ENCODE measurements around the gene ZBTB9. TPM values are rescaled to one million over a fixed set of nuclear protein-coding genes. Genes with fewer than 3 reads are reported as not detected.

Gene ZBTB9
- total RNA-seq = 4.1 TPM
- long read RNA-seq, transcript ZBTB9-201 (2 exons, 2,716 nt) = major isoform, 8 of 8 reads
- long read RNA-seq, partial matches to known transcripts = 0 of 8 reads
- long read RNA-seq, other reads (novel, unspliced or antisense) = 0 of 8 reads

GRCh38 chr6:33454009-33454946 lies at the start of gene ZBTB9:
Gene ZBTB9, plus strand, starts transcription at chr6:33454576. Its CDS starts 525 bp downstream, at chr6:33455101.
- intact Hi-C loops (cut with DNase I) = loop anchor here (1.0 to 2.0 kb wide), 2 partner anchors 44 to 117 kb away; no protein-coding TSS in a partner anchor

GRCh38 chr6:33404884-33405283 lies 49.5 kb upstream of the ZBTB9 start:
- intact Hi-C loops (cut with DNase I) = no loop called here
- ATAC-seq (no peak), DNase-seq (ENCODE audit: missing footprints) (no peak)

More at GRCh38 chr6:33454009-33454946, at the start of gene ZBTB9:
- ATAC-seq = peak; percentile 99
- DNase-seq (ENCODE audit: missing footprints) = peak; percentile 98

GRCh38 chr6:33405386-33405940 lies 48.9 kb upstream of the ZBTB9 start:
- DNase-seq (ENCODE audit: missing footprints) = no peak
- intact Hi-C loops (cut with DNase I) = no loop called here
- no peak for ATAC-seq

GRCh38 chr6:33406126-33406525 lies 48.2 kb upstream of the ZBTB9 start:
- ATAC-seq = no peak
- intact Hi-C loops (cut with DNase I) = no loop called here
- DNase-seq (ENCODE audit: missing footprints) = no peak

- ATAC-seq (no peak), DNase-seq (ENCODE audit: missing footprints) (no peak)
- intact Hi-C loops (cut with DNase I) = no loop called here
Measured at GRCh38 chr6:33407132-33407718, 47.2 kb upstream of the ZBTB9 start.

- peak; percentile 99 for DNase-seq (ENCODE audit: missing footprints)
- peak; percentile 92 for ATAC-seq
- intact Hi-C loops (cut with DNase I) = loop anchor here (1.0 to 10.0 kb wide), 5 partner anchors 19 to 285 kb away; partner anchors contain the start of genes KIFC1, PFDN6, WDR46 and ZBTB22
Measured at GRCh38 chr6:33410050-33410710, 44.2 kb upstream of the ZBTB9 start.

- intact Hi-C loops (cut with DNase I) = loop anchor here (1.0 to 10.0 kb wide), 5 partner anchors 20 to 284 kb away; partner anchors contain the start of genes KIFC1, PFDN6, WDR46 and ZBTB22
- ATAC-seq (peak; percentile 73), DNase-seq (ENCODE audit: missing footprints) (peak; percentile 81)
Measured at GRCh38 chr6:33410711-33411631, 43.4 kb upstream of the ZBTB9 start, which contains the start of gene PHF1. Gene PHF1, plus strand, starts transcription at chr6:33411014. Its CDS starts 1,250 bp downstream, at chr6:33412264.

GRCh38 chr6:33411632-33412005 lies 42.8 kb upstream of the ZBTB9 start:
- DNase-seq (ENCODE audit: missing footprints) = no peak
- intact Hi-C loops (cut with DNase I) = loop anchor here (10.0 kb wide), 2 partner anchors 127 to 283 kb away; partner anchors contain the start of genes PFDN6 and WDR46
- ATAC-seq = no peak

GRCh38 chr6:33412140-33413009 lies 42.0 kb upstream of the ZBTB9 start:
- no peak for DNase-seq (ENCODE audit: missing footprints)
- intact Hi-C loops (cut with DNase I) = loop anchor here (10.0 kb wide), 2 partner anchors 128 to 282 kb away; partner anchors contain the start of genes PFDN6 and WDR46
- no peak for ATAC-seq

GRCh38 chr6:33413241-33414120 lies 40.9 kb upstream of the ZBTB9 start:
- intact Hi-C loops (cut with DNase I) = loop anchor here (10.0 kb wide), 2 partner anchors 129 to 281 kb away; partner anchors contain the start of genes PFDN6 and WDR46
- ATAC-seq = no peak
- no peak for DNase-seq (ENCODE audit: missing footprints)

GRCh38 chr6:33414592-33415271 lies 39.6 kb upstream of the ZBTB9 start:
- no peak for ATAC-seq
- intact Hi-C loops (cut with DNase I) = loop anchor here (10.0 kb wide), 2 partner anchors 130 to 280 kb away; partner anchors contain the start of genes PFDN6 and WDR46

GRCh38 chr6:33415831-33416230 lies 38.5 kb upstream of the ZBTB9 start:
- no peak for ATAC-seq
- intact Hi-C loops (cut with DNase I) = loop anchor here (10.0 kb wide), 2 partner anchors 131 to 279 kb away; partner anchors contain the start of genes PFDN6 and WDR46
- DNase-seq (ENCODE audit: missing footprints) = no peak

More at GRCh38 chr6:33414592-33415271, 39.6 kb upstream of the ZBTB9 start:
- DNase-seq (ENCODE audit: missing footprints) = no peak

GRCh38 chr6:33416386-33417127 lies 37.8 kb upstream of the ZBTB9 start:
- DNase-seq (ENCODE audit: missing footprints) (no peak), ATAC-seq (no peak)
- intact Hi-C loops (cut with DNase I) = loop anchor here (10.0 kb wide), 2 partner anchors 132 to 278 kb away; partner anchors contain the start of genes PFDN6 and WDR46

Data from Right ventricle myocardium inferior (tissue), 1 donor.